Natural killer cell (primary cell): ENCODE results near the gene MAP2K2. TPM values are rescaled to one million over a fixed set of nuclear protein-coding genes. Genes with fewer than 3 reads are reported as not detected.
"Not testable (repeated sequence)": the region's sequence is repeated elsewhere in the genome, so short reads cannot be mapped to it uniquely, and the experiment has no call there.

ENCODE experiments used
- ATAC-seq, 3 donors: fragments of 150-1000 bp in 2 of 3; fragments of 200-7000 bp in 1 of 3; cut with Tn5 transposase; 1 replicate in 1 of 3; 2 replicates in 2 of 3; pipeline ENCODE4 v1.10.0; 2021; ENCODE audit warnings: mild to moderate bottlenecking in 2 of 3, moderate library complexity in 2 of 3
- DNase-seq, 2 donors: peaks; one replicate each; pipeline versions ENCODE4 v3.0.0 to v3.0.0-alpha.2; 2013 to 2021; ENCODE audit warnings: mixed read lengths in 1 of 2
- H3K27ac ChIP-seq: one replicate; pipeline ENCODE4 v1.5.1; 2013; ENCODE audit warnings: mild to moderate bottlenecking, low read length
- H3K27me3 ChIP-seq: one replicate; pipeline ENCODE4 v1.6.1; 2013; ENCODE audit warnings: low read length; ENCODE audit not compliant: control insufficient read depth, insufficient read depth
- H3K36me3 ChIP-seq: one replicate; pipeline ENCODE4 v1.6.1; 2013; ENCODE audit warnings: low read length; ENCODE audit not compliant: control insufficient read depth, insufficient read depth
- H3K4me1 ChIP-seq: one replicate; pipeline ENCODE4 v1.6.1; 2013; ENCODE audit warnings: low read length; ENCODE audit not compliant: control insufficient read depth, insufficient read depth
- H3K4me3 ChIP-seq: one replicate; pipeline ENCODE4 v1.5.1; 2013; ENCODE audit warnings: low read length
- H3K9me3 ChIP-seq: one replicate; pipeline ENCODE4 v1.6.1; 2013; ENCODE audit warnings: low read length; ENCODE audit not compliant: control insufficient read depth, insufficient read depth
- H3K27ac Mint-ChIP-seq, 2 donors: one replicate each; pipeline ENCODE4 v1.8.0; 2022; ENCODE audit warnings: mild to moderate bottlenecking in 2 of 2, mixed read lengths in 2 of 2, moderate library complexity in 1 of 2
- H3K27me3 Mint-ChIP-seq, 2 donors: one replicate each; pipeline ENCODE4 v1.8.0; 2022; ENCODE audit warnings: low read depth in 2 of 2, mixed read lengths in 2 of 2
- H3K36me3 Mint-ChIP-seq: one replicate; pipeline ENCODE4 v1.8.0; 2022; ENCODE audit warnings: mixed read lengths
- H3K4me1 Mint-ChIP-seq, 2 donors: one replicate each; pipeline ENCODE4 v1.8.0; 2022; ENCODE audit warnings: mixed read lengths in 2 of 2
- H3K4me3 Mint-ChIP-seq: one replicate; pipeline ENCODE4 v1.8.0; 2022; ENCODE audit warnings: mild to moderate bottlenecking, moderate library complexity, mixed read lengths
- H3K9me3 Mint-ChIP-seq, 2 donors: one replicate each; pipeline ENCODE4 v1.8.0; 2022; ENCODE audit warnings: mixed read lengths in 2 of 2
- CTCF ChIP-seq: fragments of 200-600 bp; IDR thresholded peaks from one replicate; pipeline ENCODE4 v1.8.0; 2022; ENCODE audit warnings: antibody characterized with exemption
- WGBS: methylation state at CpG from one replicate; pipeline ENCODE4 v1.1.7; 2013; ENCODE audit warnings: missing lambda C conversion rate; ENCODE audit not compliant: insufficient coverage; 5-methylcytosine and 5-hydroxymethylcytosine counted together
- intact Hi-C: fragments of 100-400 bp; cut with micrococcal nuclease; formaldehyde crosslinking; loops from one replicate; pipeline ENCODE4 v1.14.2; 2022
- total RNA-seq, 4 donors: library from RNA; stranded (reverse); fragments of 120-200 nt in 1 of 4; gene quantifications; one replicate each; pipeline versions ENCODE4 v1.2.3 to v1.2.4, GENCODE V29; 2013 to 2022

The MAP2K2 gene
- total RNA-seq, 3 donors from 2014 or later (not counting 1 experiment from before 2014, with no cell fraction given) = 137 to 154 (median 152) TPM

GRCh38 chr19:4139614-4140236 is 15.8 kb upstream of the MAP2K2 start:
- Histone ChIP-seq H3K27me3 (no peaks in the 10 kb centered on the region), H3K4me1 (peaks cover 13% of the 10 kb centered on the region), H3K36me3 (no peaks in the 10 kb centered on the region), H3K9me3 (no peaks in the 10 kb centered on the region), H3K27ac (no peak overlapping the region), H3K4me3 (no peak overlapping the region)
- intact Hi-C loops = loop anchor here (1.0 kb wide), 1 partner anchor 153 kb away; no protein-coding TSS in a partner anchor
- 33% methylated on average over 14 of the region's 14 CpGs for WGBS
- peak overlapping the region; percentile 42 for H3K4me3 Mint-ChIP-seq
- DNase-seq = peak; percentile 88
- H3K36me3 Mint-ChIP-seq = no peaks in the 10 kb centered on the region
- H3K4me1 Mint-ChIP-seq = peaks cover 8 to 14% of the 10 kb centered on the region in 2 donors
- no peaks in the 10 kb centered on the region for H3K9me3 Mint-ChIP-seq
- peak; percentile 91 to 95 (median 93) for ATAC-seq
- peaks cover 0 to 5% of the 10 kb centered on the region in 2 donors for H3K27me3 Mint-ChIP-seq
- peak; percentile 57 for TF ChIP-seq CTCF
- H3K27ac Mint-ChIP-seq = peak overlapping the region in 1 of 2 donors; percentile 64

- H3K9me3 Mint-ChIP-seq = no peaks in the 10 kb centered on the region
- no peak overlapping the region for H3K27ac Mint-ChIP-seq
- H3K27me3 ChIP-seq = no peaks in the 10 kb centered on the region
- TF ChIP-seq CTCF = no peak
- 91% methylated on average over 5 of the region's 5 CpGs for WGBS
- DNase-seq (no peak), ATAC-seq (no peak)
- peaks cover 13% of the 10 kb centered on the region for H3K4me1 ChIP-seq
- H3K9me3 ChIP-seq = no peaks in the 10 kb centered on the region
- no peak overlapping the region for H3K4me3 Mint-ChIP-seq
- no peaks in the 10 kb centered on the region for H3K36me3 Mint-ChIP-seq
- H3K4me1 Mint-ChIP-seq = peaks cover 8 to 14% of the 10 kb centered on the region in 2 donors
- H3K4me3 ChIP-seq = no peak overlapping the region
- peaks cover 0 to 1% of the 10 kb centered on the region in 2 donors for H3K27me3 Mint-ChIP-seq
- intact Hi-C loops = no loop called here
- no peaks in the 10 kb centered on the region for H3K36me3 ChIP-seq
- H3K27ac ChIP-seq = no peak overlapping the region
Measured at GRCh38 chr19:4138445-4138844, 14.5 kb upstream of the MAP2K2 start.

- no peak overlapping the region for H3K4me3 Mint-ChIP-seq
- H3K36me3 Mint-ChIP-seq = no peaks in the 10 kb centered on the region
- H3K27me3 Mint-ChIP-seq = no peaks in the 10 kb centered on the region
Measured at GRCh38 chr19:4136680-4137088, 12.8 kb upstream of the MAP2K2 start.

GRCh38 chr19:4135386-4135785 is 11.5 kb upstream of the MAP2K2 start:
- DNase-seq, H3K27ac Mint-ChIP-seq, H3K4me3 ChIP-seq, H3K27me3 Mint-ChIP-seq, H3K4me3 Mint-ChIP-seq, H3K27ac ChIP-seq, H3K36me3 Mint-ChIP-seq, ATAC-seq, H3K9me3 ChIP-seq, H3K27me3 ChIP-seq, H3K36me3 ChIP-seq, H3K9me3 Mint-ChIP-seq, intact Hi-C loops: not testable (repeated sequence)
- H3K4me1 Mint-ChIP-seq = peaks cover 8 to 12% of the 10 kb centered on the region in 2 donors
- 97% methylated on average over 9 of the region's 9 CpGs for WGBS
- peaks cover 12% of the 10 kb centered on the region for H3K4me1 ChIP-seq

More at GRCh38 chr19:4136680-4137088, 12.8 kb upstream of the MAP2K2 start:
- H3K4me3 ChIP-seq = no peak overlapping the region
- Mint-ChIP-seq H3K4me1 (peaks cover 8 to 14% of the 10 kb centered on the region in 2 donors), H3K27ac (no peak overlapping the region), H3K9me3 (no peaks in the 10 kb centered on the region)
- H3K36me3 ChIP-seq = no peaks in the 10 kb centered on the region
- no peak for TF ChIP-seq CTCF
- 89% methylated on average over 5 of the region's 8 CpGs for WGBS
- no peaks in the 10 kb centered on the region for H3K9me3 ChIP-seq
- H3K4me1 ChIP-seq = peaks cover 13% of the 10 kb centered on the region
- ATAC-seq (no peak), DNase-seq (no peak)
- intact Hi-C loops = no loop called here
- H3K27ac ChIP-seq = no peak overlapping the region
- H3K27me3 ChIP-seq = no peaks in the 10 kb centered on the region
